Bronchus fibroblast of lung (primary cell): ENCODE data around the gene TERC. TPM values are rescaled to one million over a fixed set of nuclear protein-coding genes. Genes with fewer than 3 reads are reported as not detected.

Source experiments
- total RNA-seq: library from RNA; depleted of rRNA; stranded (reverse); fragments of >200 nt; gene quantifications from 2 replicates; pipeline ENCODE4 v1.2.3, GENCODE V29; 2015

The TERC gene
- total RNA-seq, result 92.2 and 99.0 TPM in 2 replicates

DNA sequence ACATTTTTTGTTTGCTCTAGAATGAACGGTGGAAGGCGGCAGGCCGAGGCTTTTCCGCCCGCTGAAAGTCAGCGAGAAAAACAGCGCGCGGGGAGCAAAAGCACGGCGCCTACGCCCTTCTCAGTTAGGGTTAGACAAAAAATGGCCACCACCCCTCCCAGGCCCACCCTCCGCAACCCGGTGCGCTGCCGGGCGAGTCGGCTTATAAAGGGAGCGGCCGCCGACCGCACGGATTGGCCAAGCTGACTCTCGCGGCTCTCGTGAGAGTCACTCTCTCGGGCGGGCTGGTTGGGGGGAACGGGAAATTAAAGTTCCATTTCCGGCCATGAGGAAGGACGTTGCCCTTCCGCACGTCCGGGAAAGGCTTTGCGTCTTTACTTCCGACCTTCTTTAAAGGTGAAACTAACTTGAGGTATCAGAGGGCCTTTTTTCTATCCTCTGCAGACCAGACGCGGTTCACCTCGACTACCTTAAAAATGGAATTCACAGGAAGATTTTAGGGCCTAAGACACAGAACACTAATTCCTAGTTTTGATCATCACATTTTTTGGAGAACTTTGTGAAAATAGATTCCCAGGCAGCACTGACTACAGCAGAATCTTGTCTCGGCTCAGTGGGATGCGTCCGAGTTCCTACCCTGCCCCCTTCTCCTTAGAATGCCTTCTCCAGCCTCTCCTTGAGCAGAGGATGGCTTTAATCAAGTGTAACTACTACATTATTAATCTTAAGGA is at the start of gene TERC:
TERC (minus strand) TSS at position 179 of the 731 bp plus-strand sequence.

DNA sequence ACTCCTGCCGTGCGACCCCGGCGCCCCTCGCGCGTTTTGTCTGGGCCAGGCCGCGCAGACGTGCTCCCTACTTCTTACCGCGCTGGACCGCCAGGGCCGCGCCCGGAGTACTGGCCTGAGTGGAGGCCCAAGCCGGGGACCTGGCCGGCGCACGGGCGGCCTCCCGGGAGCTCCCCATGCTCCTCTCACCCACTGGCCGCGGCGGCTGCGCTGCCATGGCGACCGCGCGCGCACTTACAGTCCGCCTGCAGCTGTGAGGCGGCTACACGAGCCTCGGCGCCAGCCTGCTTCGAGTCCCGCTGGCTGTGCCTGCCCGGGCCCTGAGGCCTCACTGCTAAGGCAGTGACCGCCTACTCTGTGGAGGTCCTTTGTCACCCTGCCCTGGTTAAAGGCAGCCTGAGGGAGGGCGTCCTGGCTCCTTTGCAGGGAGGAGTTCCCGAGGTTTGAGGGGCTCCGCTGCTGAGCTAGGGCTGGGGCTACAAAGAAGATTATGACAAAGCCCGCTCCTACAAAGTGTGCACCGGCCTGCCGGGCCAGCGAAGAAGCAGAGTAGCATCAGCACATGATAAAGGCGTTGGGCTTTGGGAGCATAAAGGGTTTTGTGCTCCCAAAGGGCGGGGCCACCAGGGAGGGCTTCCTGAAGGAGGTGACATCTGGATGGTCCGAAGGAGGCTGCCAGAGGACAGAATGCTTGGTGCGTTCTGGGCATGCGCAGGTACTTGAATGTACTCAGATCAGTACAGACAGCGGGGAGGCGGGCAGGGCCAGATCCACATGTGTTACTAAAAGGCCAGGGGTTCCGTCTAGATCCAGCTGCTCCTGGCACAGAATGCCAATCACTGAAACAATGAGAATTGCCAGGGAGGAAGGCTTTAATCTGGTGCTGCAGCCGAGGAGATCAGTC is 47.7 kb upstream of the TERC start, which contains the start of the genes LRRC34 and LRRIQ4:
LRRC34 (minus strand) TSS at position 573 of the 904 bp plus-strand sequence; CDS start at position 217, 356 bp downstream.
LRRIQ4 (plus strand) TSS at position 539 of the 904 bp plus-strand sequence. CDS start 9,052 bp downstream, outside the sequence.

DNA sequence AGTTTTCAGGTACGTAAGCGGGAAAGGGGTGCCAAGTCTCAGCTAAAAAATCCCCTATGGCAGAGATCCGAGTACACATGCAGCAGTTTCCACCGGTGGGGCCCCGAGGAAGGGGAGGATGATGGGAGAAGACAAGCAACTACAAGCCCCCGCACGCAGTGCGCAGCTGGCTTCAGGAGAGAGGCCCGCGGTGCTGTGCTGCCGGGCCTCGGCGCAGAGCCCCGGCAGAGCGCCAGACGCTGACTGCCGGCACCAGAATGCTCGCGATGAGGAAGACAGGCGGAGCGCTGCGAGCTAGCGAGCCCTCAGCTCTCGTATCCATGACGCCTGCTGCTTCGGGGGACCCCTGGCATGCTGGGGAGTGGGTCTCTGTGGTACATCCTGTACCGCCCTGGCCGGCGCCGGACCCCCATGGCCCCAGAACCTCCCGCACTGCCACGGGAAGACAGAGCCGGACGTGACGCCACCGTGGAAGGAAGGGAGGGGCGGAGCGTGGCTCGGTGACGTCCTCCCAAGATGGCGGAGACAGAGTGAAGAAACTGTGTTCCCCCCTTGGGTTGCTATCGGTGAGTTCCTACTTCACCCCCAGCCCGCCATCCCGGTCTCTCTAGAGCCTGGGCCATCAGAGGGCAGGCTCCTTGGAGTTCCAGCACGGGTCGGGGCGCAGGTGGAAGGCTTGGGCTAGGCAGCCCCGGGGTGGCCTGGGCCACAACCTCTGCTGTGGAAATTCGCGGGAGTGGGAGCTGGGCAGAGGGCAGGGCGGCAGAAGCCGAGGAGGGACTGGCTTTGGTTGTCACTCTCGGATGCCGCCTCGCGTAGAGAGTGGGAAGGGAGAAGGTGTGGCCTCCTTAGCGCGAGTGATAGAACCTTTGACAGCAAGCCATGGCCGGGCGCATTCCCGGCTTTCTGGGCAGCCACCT is 8.3 kb upstream of the TERC start, which contains the start of gene MYNN:
MYNN (plus strand) TSS at position 500 of the 920 bp plus-strand sequence. CDS start 900 bp downstream, outside the sequence.

DNA sequence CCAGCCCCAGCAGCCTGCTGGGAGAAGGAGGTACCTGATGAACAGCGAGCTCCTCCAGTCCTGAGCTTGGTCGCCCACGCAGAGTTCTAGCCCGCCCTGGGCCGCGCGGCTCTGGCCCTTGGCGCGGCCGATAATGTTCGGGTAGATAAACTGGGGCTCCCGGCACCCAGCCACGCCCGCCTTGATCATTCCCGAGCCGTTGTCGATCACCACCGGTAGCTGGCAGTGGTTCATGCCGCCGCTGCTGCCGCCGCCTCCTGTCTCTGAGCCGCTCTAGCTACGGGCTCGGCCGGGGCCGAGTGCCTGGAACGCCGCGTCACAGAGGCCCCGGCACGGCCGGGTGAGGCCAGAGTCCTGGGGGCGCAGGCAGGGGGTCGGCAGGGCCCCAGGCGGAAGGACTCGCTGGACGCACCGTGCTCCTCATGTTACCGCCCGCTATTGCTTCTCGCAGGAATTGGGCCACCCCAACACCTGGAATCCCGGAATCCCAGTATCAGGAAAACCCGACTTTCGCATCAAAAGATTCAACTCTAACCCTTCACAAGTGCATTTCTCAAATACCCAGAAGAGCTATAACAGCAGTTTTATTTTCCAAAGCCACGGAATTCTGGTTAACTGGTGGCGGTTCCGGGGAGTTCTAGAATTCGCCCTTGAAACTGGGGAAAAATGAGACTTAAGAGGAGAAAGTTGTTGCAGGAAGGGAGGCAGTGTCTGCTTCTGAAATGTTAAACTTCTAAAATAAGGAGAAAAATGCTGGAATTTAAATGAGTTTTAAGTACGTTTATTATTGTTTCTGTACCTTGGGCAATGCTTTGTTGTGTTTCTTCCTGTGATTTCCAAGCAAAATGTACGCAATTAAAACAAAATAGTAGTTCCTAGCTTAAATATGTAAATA is 4.7 kb upstream of the TERC start, which contains the start of gene ACTRT3:
ACTRT3 (minus strand) TSS at position 275 of the 895 bp plus-strand sequence; CDS start at position 234, 41 bp downstream.

Other genes starting within 250 kb of the TERC start
- gene MECOM, start 101.3 kb downstream of the TERC start, total RNA-seq, result 21.3 and 25.2 TPM in 2 replicates
- 3.6 and 3.7 TPM in 2 replicates for gene ACTRT3, start 4.5 kb upstream of the TERC start, total RNA-seq
- gene MYNN, start 8.3 kb upstream of the TERC start, total RNA-seq, result 10.9 and 12.1 TPM in 2 replicates
- not detected in 2 replicates for gene LRRIQ4, start 47.8 kb upstream of the TERC start, total RNA-seq
- 4.6 and 7.1 TPM in 2 replicates for gene LRRC34, start 47.8 kb upstream of the TERC start, total RNA-seq
- gene LRRC31, start 104.9 kb upstream of the TERC start, total RNA-seq, result not detected in 2 replicates
- not detected in 2 replicates for gene SAMD7, start 146.5 kb upstream of the TERC start, total RNA-seq
- 14.7 and 18.3 TPM in 2 replicates for gene SEC62, start 201.7 kb upstream of the TERC start, total RNA-seq